ENCODE data around the gene CDH6. TPM values are rescaled to one million over a fixed set of nuclear protein-coding genes. Genes with fewer than 3 reads are reported as not detected.

Gene CDH6
- total and polyA plus RNA-seq, 2 donors (not counting 3 experiments of a cell fraction or from before 2014, with no cell fraction given): 0.06 TPM; not detected in 1

DNA sequence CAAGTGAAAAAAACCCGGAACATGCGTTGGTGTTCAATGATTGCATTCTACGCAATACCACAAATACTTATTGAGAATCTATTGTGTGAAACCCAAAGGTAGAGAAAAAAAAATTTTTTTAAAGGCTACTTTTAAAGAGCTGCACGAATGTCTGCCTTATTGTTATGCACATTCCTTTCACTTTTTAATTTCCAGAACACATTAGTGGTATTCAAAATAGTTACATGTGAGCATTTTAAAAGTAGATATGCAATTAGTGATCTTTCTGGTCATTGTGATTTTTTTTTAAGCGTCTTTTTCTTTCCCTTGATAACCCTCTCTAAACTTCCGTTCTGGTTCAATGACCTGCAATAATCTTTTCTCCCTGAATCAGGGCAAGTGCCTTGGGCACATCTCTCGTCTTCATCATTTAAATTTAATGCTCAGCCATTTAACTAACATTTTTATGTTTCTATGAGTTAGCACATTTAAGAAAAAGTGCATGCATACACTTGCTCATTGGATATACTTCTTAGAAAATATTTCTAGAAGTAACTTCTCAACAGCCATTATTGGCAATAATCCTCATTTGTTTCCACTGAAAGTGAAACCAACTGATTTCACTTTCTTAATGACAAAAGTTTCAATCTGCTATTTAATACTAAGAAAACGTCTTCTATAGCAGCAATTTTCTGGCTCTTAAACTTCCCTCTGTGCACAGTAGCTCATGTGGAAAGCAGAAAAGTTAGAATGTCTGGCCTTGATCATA, 80.3 kb downstream of the CDH6 start:
- no peak overlapping the region for H2AFZ ChIP-seq (ENCODE audit: low read depth, low read length)
- intact Hi-C loops (cut with micrococcal nuclease): no loop called here
- FAIRE-seq (no peak), DNase-seq (ENCODE audit: low read depth, low spot score) (no peak)
- H3K27ac ChIP-seq (ENCODE audit: insufficient read depth, low read depth, low read length): no peak overlapping the region
- no peaks in the 10 kb centered on the region for H3K9me3 ChIP-seq (replicated peaks; ENCODE audit: control insufficient read depth, insufficient read depth, low read length)
- no peaks in the 10 kb centered on the region for H3K9me1 ChIP-seq (replicated peaks; ENCODE audit: control insufficient read depth, extremely low read depth, insufficient read depth, low read length)
- CTCF ChIA-PET: no interaction called here
- no peak overlapping the region for H3K4me3 ChIP-seq (replicated peaks in 1 of 3; ENCODE audit: insufficient read depth in 1 of 3, low read depth in 1 of 3, low read length in 3 of 3)
- no TSS peak for BruUV-seq (replicated peaks)
- H4K20me1 ChIP-seq (replicated peaks; ENCODE audit: control insufficient read depth, extremely low read depth, insufficient read depth, low read length): no peaks in the 10 kb centered on the region
- H3K4me2 ChIP-seq (ENCODE audit: insufficient read depth, low read length): no peak overlapping the region
- POLR2A ChIA-PET: interaction anchor here (0.6 kb wide), 1 partner anchor 211 kb away, joined by 6 read pairs; no protein-coding TSS in a partner anchor
- H3K36me3 ChIP-seq (ENCODE audit: control insufficient read depth in 2 of 2, extremely low read depth in 1 of 2, insufficient read depth in 2 of 2, low read length in 2 of 2): no peaks in the 10 kb centered on the region
- no peaks in the 10 kb centered on the region for H3K79me2 ChIP-seq (ENCODE audit: control insufficient read depth, insufficient read depth, low read length)
- H3K9ac ChIP-seq (replicated peaks; ENCODE audit: extremely low read depth, insufficient read depth, low read length): no peak overlapping the region
- TF ChIP-seq FOS (IDR thresholded peaks at IDR 0.05; ENCODE audit: borderline replicate concordance, insufficient read depth, low read length) (no peak), POLR2A (IDR thresholded peaks at IDR 0.05; ENCODE audit: low read depth, low read length) (no peak), JUN (IDR thresholded peaks at IDR 0.05; ENCODE audit: borderline replicate concordance, insufficient read depth, insufficient read length, low read depth) (no peak), MYC (IDR thresholded peaks at IDR 0.05; ENCODE audit: low read depth, low read length) (no peak), EZH2 (IDR thresholded peaks at IDR 0.05; ENCODE audit: borderline replicate concordance, low read depth, low read length, severe bottlenecking) (no peak), POLR2AphosphoS5 (IDR thresholded peaks at IDR 0.05; ENCODE audit: insufficient read depth, low read depth, low read length) (no peak), GATA2 (IDR thresholded peaks at IDR 0.05; ENCODE audit: insufficient read depth, insufficient read length, low read depth, low read length) (no peak)
- TF ChIP-seq, protein P1, sequence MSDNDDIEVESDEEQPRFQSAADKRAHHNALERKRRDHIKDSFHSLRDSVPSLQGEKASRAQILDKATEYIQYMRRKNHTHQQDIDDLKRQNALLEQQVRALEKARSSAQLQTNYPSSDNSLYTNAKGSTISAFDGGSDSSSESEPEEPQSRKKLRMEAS (IDR thresholded peaks at IDR 0.05; ENCODE audit: insufficient read depth, insufficient read length): no peak
- TF ChIP-seq, protein P2, sequence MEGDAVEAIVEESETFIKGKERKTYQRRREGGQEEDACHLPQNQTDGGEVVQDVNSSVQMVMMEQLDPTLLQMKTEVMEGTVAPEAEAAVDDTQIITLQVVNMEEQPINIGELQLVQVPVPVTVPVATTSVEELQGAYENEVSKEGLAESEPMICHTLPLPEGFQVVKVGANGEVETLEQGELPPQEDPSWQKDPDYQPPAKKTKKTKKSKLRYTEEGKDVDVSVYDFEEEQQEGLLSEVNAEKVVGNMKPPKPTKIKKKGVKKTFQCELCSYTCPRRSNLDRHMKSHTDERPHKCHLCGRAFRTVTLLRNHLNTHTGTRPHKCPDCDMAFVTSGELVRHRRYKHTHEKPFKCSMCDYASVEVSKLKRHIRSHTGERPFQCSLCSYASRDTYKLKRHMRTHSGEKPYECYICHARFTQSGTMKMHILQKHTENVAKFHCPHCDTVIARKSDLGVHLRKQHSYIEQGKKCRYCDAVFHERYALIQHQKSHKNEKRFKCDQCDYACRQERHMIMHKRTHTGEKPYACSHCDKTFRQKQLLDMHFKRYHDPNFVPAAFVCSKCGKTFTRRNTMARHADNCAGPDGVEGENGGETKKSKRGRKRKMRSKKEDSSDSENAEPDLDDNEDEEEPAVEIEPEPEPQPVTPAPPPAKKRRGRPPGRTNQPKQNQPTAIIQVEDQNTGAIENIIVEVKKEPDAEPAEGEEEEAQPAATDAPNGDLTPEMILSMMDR (IDR thresholded peaks at IDR 0.05; ENCODE audit: extremely low read depth in 1 of 2, insufficient read depth in 1 of 2, low read depth in 1 of 2, low read length in 2 of 2): no peak
- no peaks in the 10 kb centered on the region for H3K27me3 ChIP-seq (ENCODE audit: control insufficient read depth in 2 of 2, insufficient read depth in 2 of 2, low read length in 2 of 2)
- H3K4me1 ChIP-seq (ENCODE audit: control insufficient read depth, extremely low read depth, insufficient read depth, low read length): no peaks in the 10 kb centered on the region
- dilution Hi-C loops (cut with MboI; ENCODE audit: extremely low pct_ligation_motif_present, low sequenced_read_pairs): no loop called here
